ENCODE results near the gene MRPL45. TPM values are rescaled to one million over a fixed set of nuclear protein-coding genes. Genes with fewer than 3 reads are reported as not detected.
A peak's percentile ranks its signal among the peaks of the same experiment; 100 is the strongest.

The MRPL45 gene
- total and polyA plus RNA-seq, 5 donors from 2014 or later = 12.8 to 35.0 (median 30.0) TPM

- Histone ChIP-seq H3K9me3 (ENCODE audit: control insufficient read depth in 2 of 2, low read length in 2 of 2) (no peaks in the 10 kb centered on the region), H3K4me1 (ENCODE audit: control insufficient read depth, insufficient read depth, low read length, poor library complexity, severe bottlenecking) (no peaks in the 10 kb centered on the region), H3K27me3 (ENCODE audit: control insufficient read depth, insufficient read depth, low read length) (no peaks in the 10 kb centered on the region), H3K36me3 (ENCODE audit: control insufficient read depth, insufficient read depth, low read length) (peaks cover 3% of the 10 kb centered on the region), H3K27ac (ENCODE audit: insufficient read depth, low read length, poor library complexity, severe bottlenecking) (no peak overlapping the region), H3K4me3 (ENCODE audit: low read depth, low read length) (no peak overlapping the region)
- Mint-ChIP-seq H3K9me3 (peaks cover 0 to 1% (median 0%) of the 10 kb centered on the region in 7 donors), H3K27me3 (no peaks in the 10 kb centered on the region), H3K4me1 (peaks cover 0 to 6% (median under 1%) of the 10 kb centered on the region in 4 donors), H3K27ac (peak overlapping the region in 2 of 3 donors; percentile 13 to 73), H3K4me3 (no peak overlapping the region), H3K36me3 (peaks cover 9% of the 10 kb centered on the region)
- no peak for DNase-seq
- no peak for ATAC-seq (ENCODE audit: low read depth in 2 of 2)
Observed at GRCh38 chr17:38326996-38327792, 30.2 kb downstream of the MRPL45 start.

- no peaks in the 10 kb centered on the region for H3K27me3 Mint-ChIP-seq
- Histone ChIP-seq H3K4me1 (ENCODE audit: control insufficient read depth, insufficient read depth, low read length, poor library complexity, severe bottlenecking) (no peaks in the 10 kb centered on the region), H3K4me3 (ENCODE audit: low read depth, low read length) (no peak overlapping the region), H3K9me3 (ENCODE audit: control insufficient read depth in 2 of 2, low read length in 2 of 2) (no peaks in the 10 kb centered on the region), H3K27ac (ENCODE audit: insufficient read depth, low read length, poor library complexity, severe bottlenecking) (no peak overlapping the region), H3K27me3 (ENCODE audit: control insufficient read depth, insufficient read depth, low read length) (no peaks in the 10 kb centered on the region), H3K36me3 (ENCODE audit: control insufficient read depth, insufficient read depth, low read length) (peaks cover 3% of the 10 kb centered on the region)
- H3K4me3 Mint-ChIP-seq = no peak overlapping the region
- peaks cover 0 to 6% (median under 1%) of the 10 kb centered on the region in 4 donors for H3K4me1 Mint-ChIP-seq
- DNase-seq (no peak), ATAC-seq (ENCODE audit: low read depth in 2 of 2) (no peak)
- H3K9me3 Mint-ChIP-seq = peaks cover 0 to 1% (median 0%) of the 10 kb centered on the region in 7 donors
- peaks cover 6% of the 10 kb centered on the region for H3K36me3 Mint-ChIP-seq
- H3K27ac Mint-ChIP-seq = peak overlapping the region in 1 of 3 donors; percentile 73
Observed at GRCh38 chr17:38327936-38328335, 31.0 kb downstream of the MRPL45 start.

GRCh38 chr17:38328620-38329019 is 31.7 kb downstream of the MRPL45 start:
- Mint-ChIP-seq H3K4me3 (no peak overlapping the region), H3K27ac (no peak overlapping the region), H3K9me3 (peaks cover 0 to 1% (median 0%) of the 10 kb centered on the region in 7 donors), H3K4me1 (peaks cover 0 to 6% (median under 1%) of the 10 kb centered on the region in 4 donors), H3K27me3 (no peaks in the 10 kb centered on the region), H3K36me3 (peaks cover 3% of the 10 kb centered on the region)
- Histone ChIP-seq H3K9me3 (ENCODE audit: control insufficient read depth in 2 of 2, low read length in 2 of 2) (no peaks in the 10 kb centered on the region), H3K4me3 (ENCODE audit: low read depth, low read length) (no peak overlapping the region), H3K4me1 (ENCODE audit: control insufficient read depth, insufficient read depth, low read length, poor library complexity, severe bottlenecking) (no peaks in the 10 kb centered on the region), H3K27ac (ENCODE audit: insufficient read depth, low read length, poor library complexity, severe bottlenecking) (no peak overlapping the region), H3K27me3 (ENCODE audit: control insufficient read depth, insufficient read depth, low read length) (no peaks in the 10 kb centered on the region), H3K36me3 (ENCODE audit: control insufficient read depth, insufficient read depth, low read length) (no peaks in the 10 kb centered on the region)
- no peak for DNase-seq
- ATAC-seq (ENCODE audit: low read depth in 2 of 2) = no peak

- Histone ChIP-seq H3K36me3 (ENCODE audit: control insufficient read depth, insufficient read depth, low read length) (no peaks in the 10 kb centered on the region), H3K27ac (ENCODE audit: insufficient read depth, low read length, poor library complexity, severe bottlenecking) (no peak overlapping the region), H3K27me3 (ENCODE audit: control insufficient read depth, insufficient read depth, low read length) (no peaks in the 10 kb centered on the region), H3K4me3 (ENCODE audit: low read depth, low read length) (no peak overlapping the region), H3K9me3 (ENCODE audit: control insufficient read depth in 2 of 2, low read length in 2 of 2) (no peaks in the 10 kb centered on the region), H3K4me1 (ENCODE audit: control insufficient read depth, insufficient read depth, low read length, poor library complexity, severe bottlenecking) (no peaks in the 10 kb centered on the region)
- Mint-ChIP-seq H3K4me1 (peaks cover 0 to 6% (median under 1%) of the 10 kb centered on the region in 4 donors), H3K27me3 (no peaks in the 10 kb centered on the region), H3K9me3 (peaks cover 0 to 1% (median 0%) of the 10 kb centered on the region in 7 donors), H3K4me3 (no peak overlapping the region), H3K27ac (no peak overlapping the region), H3K36me3 (no peaks in the 10 kb centered on the region)
- DNase-seq = no peak
- no peak for ATAC-seq (ENCODE audit: low read depth in 2 of 2)
Observed at GRCh38 chr17:38329284-38329683, 32.3 kb downstream of the MRPL45 start.

GRCh38 chr17:38329808-38330730 is 33.1 kb downstream of the MRPL45 start:
- H3K27ac ChIP-seq (ENCODE audit: insufficient read depth, low read length, poor library complexity, severe bottlenecking) = no peak overlapping the region
- Mint-ChIP-seq H3K27me3 (no peaks in the 10 kb centered on the region), H3K4me3 (no peak overlapping the region), H3K27ac (no peak overlapping the region), H3K9me3 (peaks cover 0 to 1% (median 0%) of the 10 kb centered on the region in 7 donors), H3K4me1 (peaks cover 0 to 6% (median under 1%) of the 10 kb centered on the region in 4 donors), H3K36me3 (no peaks in the 10 kb centered on the region)
- H3K27me3 ChIP-seq (ENCODE audit: control insufficient read depth, insufficient read depth, low read length) = no peaks in the 10 kb centered on the region
- no peaks in the 10 kb centered on the region for H3K4me1 ChIP-seq (ENCODE audit: control insufficient read depth, insufficient read depth, low read length, poor library complexity, severe bottlenecking)
- H3K4me3 ChIP-seq (ENCODE audit: low read depth, low read length) = no peak overlapping the region
- DNase-seq = no peak
- H3K9me3 ChIP-seq (ENCODE audit: control insufficient read depth in 2 of 2, low read length in 2 of 2) = no peaks in the 10 kb centered on the region
- H3K36me3 ChIP-seq (ENCODE audit: control insufficient read depth, insufficient read depth, low read length) = no peaks in the 10 kb centered on the region
- no peak for ATAC-seq (ENCODE audit: low read depth in 2 of 2)

- H3K27me3 Mint-ChIP-seq = peaks cover 5% of the 10 kb centered on the region
- peaks cover 0 to 6% (median under 1%) of the 10 kb centered on the region in 4 donors for H3K4me1 Mint-ChIP-seq
Observed at GRCh38 chr17:38330941-38331411, 34.0 kb downstream of the MRPL45 start.

GRCh38 chr17:38332735-38333134 is 35.8 kb downstream of the MRPL45 start:
- H3K36me3 Mint-ChIP-seq = no peaks in the 10 kb centered on the region
- no peaks in the 10 kb centered on the region for H3K4me1 ChIP-seq (ENCODE audit: control insufficient read depth, insufficient read depth, low read length, poor library complexity, severe bottlenecking)
- peaks cover 0 to 1% (median 0%) of the 10 kb centered on the region in 7 donors for H3K9me3 Mint-ChIP-seq
- no peaks in the 10 kb centered on the region for H3K9me3 ChIP-seq (ENCODE audit: control insufficient read depth in 2 of 2, low read length in 2 of 2)
- no peak overlapping the region for H3K4me3 Mint-ChIP-seq
- no peak for DNase-seq
- no peak overlapping the region for H3K27ac Mint-ChIP-seq
- no peak overlapping the region for H3K27ac ChIP-seq (ENCODE audit: insufficient read depth, low read length, poor library complexity, severe bottlenecking)
- no peaks in the 10 kb centered on the region for H3K4me1 Mint-ChIP-seq
- peaks cover 13% of the 10 kb centered on the region for H3K27me3 Mint-ChIP-seq
- H3K4me3 ChIP-seq (ENCODE audit: low read depth, low read length) = no peak overlapping the region
- no peaks in the 10 kb centered on the region for H3K27me3 ChIP-seq (ENCODE audit: control insufficient read depth, insufficient read depth, low read length)
- no peaks in the 10 kb centered on the region for H3K36me3 ChIP-seq (ENCODE audit: control insufficient read depth, insufficient read depth, low read length)
- ATAC-seq (ENCODE audit: low read depth in 2 of 2) = no peak

More at GRCh38 chr17:38330941-38331411, 34.0 kb downstream of the MRPL45 start:
- Mint-ChIP-seq H3K9me3 (peaks cover 0 to 1% (median 0%) of the 10 kb centered on the region in 7 donors), H3K27ac (no peak overlapping the region), H3K4me3 (no peak overlapping the region), H3K36me3 (no peaks in the 10 kb centered on the region)
- Histone ChIP-seq H3K27ac (ENCODE audit: insufficient read depth, low read length, poor library complexity, severe bottlenecking) (no peak overlapping the region), H3K9me3 (ENCODE audit: control insufficient read depth in 2 of 2, low read length in 2 of 2) (no peaks in the 10 kb centered on the region), H3K36me3 (ENCODE audit: control insufficient read depth, insufficient read depth, low read length) (no peaks in the 10 kb centered on the region), H3K4me3 (ENCODE audit: low read depth, low read length) (no peak overlapping the region), H3K27me3 (ENCODE audit: control insufficient read depth, insufficient read depth, low read length) (no peaks in the 10 kb centered on the region), H3K4me1 (ENCODE audit: control insufficient read depth, insufficient read depth, low read length, poor library complexity, severe bottlenecking) (no peaks in the 10 kb centered on the region)
- ATAC-seq (ENCODE audit: low read depth in 2 of 2) (no peak), DNase-seq (no peak)
